ENCODE results near the gene NF2.

Gene NF2

DNA sequence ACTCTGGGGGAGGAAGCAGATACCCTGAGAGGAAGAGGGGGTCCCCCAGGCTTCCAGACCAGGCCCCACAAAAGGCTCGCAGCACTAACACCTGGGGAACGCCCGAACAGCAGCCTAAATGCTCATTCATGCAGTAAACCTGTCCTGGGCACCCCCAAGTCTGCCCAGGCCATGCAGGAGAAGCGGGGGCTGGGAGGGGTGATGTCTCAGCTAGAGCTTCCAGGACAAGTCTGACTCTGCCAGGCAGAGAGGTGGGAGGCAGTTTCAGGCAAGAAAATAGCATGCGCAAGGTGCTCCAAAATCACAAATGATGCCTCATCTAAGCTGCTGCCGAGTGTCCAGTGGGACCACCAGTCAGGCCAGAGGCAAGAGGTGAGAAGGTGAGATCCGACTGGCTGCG lies 131.0 kb downstream of the NF2 start:
- no peaks in the 10 kb centered on the region for H3K4me1 ChIP-seq (ENCODE audit: control insufficient read depth, insufficient read depth, low read length, poor library complexity, severe bottlenecking)
- H3K27ac ChIP-seq (ENCODE audit: low read depth, low read length, severe bottlenecking), result no peak overlapping the region
- H3K4me3 ChIP-seq (ENCODE audit: extremely low read depth, insufficient read depth, low read length, poor library complexity, severe bottlenecking), result no peak overlapping the region
- peaks cover under 1% of the 10 kb centered on the region for H3K36me3 ChIP-seq (ENCODE audit: control insufficient read depth, insufficient read depth, low read length)
- 83 to 91% methylated on average over 8 of the region's 8 CpGs for WGBS, 2 experiments (ENCODE audit: insufficient coverage in 2 of 2)
- no peaks in the 10 kb centered on the region for H3K9me3 ChIP-seq (ENCODE audit: control insufficient read depth, low read length)

GRCh38 chr22:29734838-29735237 lies 131.4 kb downstream of the NF2 start:
- Histone ChIP-seq H3K4me3 (ENCODE audit: extremely low read depth, insufficient read depth, low read length, poor library complexity, severe bottlenecking) (no peak overlapping the region), H3K36me3 (ENCODE audit: control insufficient read depth, insufficient read depth, low read length) (peaks cover 4% of the 10 kb centered on the region)
- WGBS, 2 experiments (ENCODE audit: insufficient coverage in 2 of 2), result 40 to 43% methylated on average over 3 to 8 of the region's 9 CpGs

DNA sequence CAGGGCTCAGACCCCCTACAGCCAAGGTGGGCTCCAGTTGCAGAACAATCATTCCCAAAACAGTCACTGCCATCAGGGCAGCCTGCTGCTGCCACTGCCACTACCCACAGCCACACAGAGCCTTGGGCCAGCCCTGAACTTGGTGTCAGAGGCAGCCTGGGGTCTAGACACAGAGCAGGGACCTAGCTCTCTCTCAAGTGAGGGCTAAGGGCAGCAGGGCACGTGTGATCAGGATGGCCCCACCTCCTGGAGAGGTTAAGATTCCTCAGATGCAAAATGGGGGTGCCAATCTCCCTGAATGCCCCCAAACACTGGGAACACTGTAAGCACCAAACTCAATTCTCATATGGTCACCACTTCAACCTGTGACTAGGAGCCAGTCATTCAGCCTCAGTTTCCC lies 132.0 kb downstream of the NF2 start:
- Histone ChIP-seq H3K4me3 (ENCODE audit: extremely low read depth, insufficient read depth, low read length, poor library complexity, severe bottlenecking) (no peak overlapping the region), H3K36me3 (ENCODE audit: control insufficient read depth, insufficient read depth, low read length) (peaks cover 4% of the 10 kb centered on the region), H3K4me1 (ENCODE audit: control insufficient read depth, insufficient read depth, low read length, poor library complexity, severe bottlenecking) (no peaks in the 10 kb centered on the region), H3K9me3 (ENCODE audit: control insufficient read depth, low read length) (no peaks in the 10 kb centered on the region), H3K27ac (ENCODE audit: low read depth, low read length, severe bottlenecking) (no peak overlapping the region)
- 60% methylated on average over 1 of the region's 1 CpG; no CpG with 5 or more reads in 1 of the 2 experiments for WGBS, 2 experiments (ENCODE audit: insufficient coverage in 2 of 2)

More at GRCh38 chr22:29734838-29735237, 131.4 kb downstream of the NF2 start:
- H3K27ac ChIP-seq (ENCODE audit: low read depth, low read length, severe bottlenecking), result no peak overlapping the region
- H3K9me3 ChIP-seq (ENCODE audit: control insufficient read depth, low read length), result no peaks in the 10 kb centered on the region
- H3K4me1 ChIP-seq (ENCODE audit: control insufficient read depth, insufficient read depth, low read length, poor library complexity, severe bottlenecking), result no peaks in the 10 kb centered on the region

DNA sequence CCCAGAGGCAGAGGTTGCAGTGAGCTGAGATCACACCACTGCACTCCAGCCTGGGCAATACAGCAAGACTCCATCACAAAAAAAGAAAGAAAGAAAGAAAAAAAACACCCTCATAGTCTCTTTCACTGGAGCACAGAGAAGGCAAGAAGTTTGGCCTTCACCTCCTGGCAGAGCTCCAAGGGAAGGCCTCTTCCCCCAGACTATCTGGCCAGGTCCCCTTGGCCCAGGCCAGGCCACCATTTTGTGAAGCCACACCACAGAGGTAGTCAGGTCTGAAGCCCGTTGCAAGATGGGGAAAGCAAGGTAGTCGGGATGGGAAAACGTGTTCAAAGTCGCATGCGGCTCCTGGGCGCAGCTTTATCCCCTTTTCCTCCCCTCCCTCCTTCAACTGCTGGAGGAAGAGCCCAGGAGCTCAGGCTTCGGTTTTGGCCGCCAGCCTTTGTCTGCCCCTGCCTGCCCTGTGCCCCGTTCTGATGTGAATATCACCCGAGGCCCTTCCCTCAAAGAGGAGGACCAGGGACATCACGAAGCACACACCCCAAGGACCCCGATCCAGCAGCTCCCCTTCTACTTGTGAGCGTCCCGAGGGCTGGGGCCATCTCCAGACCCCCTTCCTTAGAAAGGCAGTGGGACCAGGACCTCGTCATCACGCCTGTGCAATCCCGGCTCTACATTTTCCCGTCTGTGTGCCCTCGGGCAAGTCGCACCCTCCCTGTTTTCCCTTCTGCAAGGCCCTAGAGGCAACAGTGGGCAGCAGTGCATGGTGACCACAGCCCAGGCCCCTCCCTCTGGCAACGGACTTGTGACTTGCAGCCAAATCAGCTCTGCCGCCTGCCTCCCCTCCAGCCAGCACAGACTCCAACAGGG lies 134.1 kb downstream of the NF2 start:
- Histone ChIP-seq H3K4me3 (ENCODE audit: extremely low read depth, insufficient read depth, low read length, poor library complexity, severe bottlenecking) (no peak overlapping the region), H3K4me1 (ENCODE audit: control insufficient read depth, insufficient read depth, low read length, poor library complexity, severe bottlenecking) (no peaks in the 10 kb centered on the region), H3K27ac (ENCODE audit: low read depth, low read length, severe bottlenecking) (no peak overlapping the region), H3K36me3 (ENCODE audit: control insufficient read depth, insufficient read depth, low read length) (peaks cover 4% of the 10 kb centered on the region), H3K9me3 (ENCODE audit: control insufficient read depth, low read length) (no peaks in the 10 kb centered on the region)
- 88 to 92% methylated on average over 19 to 21 of the region's 22 CpGs for WGBS, 2 experiments (ENCODE audit: insufficient coverage in 2 of 2)

DNA sequence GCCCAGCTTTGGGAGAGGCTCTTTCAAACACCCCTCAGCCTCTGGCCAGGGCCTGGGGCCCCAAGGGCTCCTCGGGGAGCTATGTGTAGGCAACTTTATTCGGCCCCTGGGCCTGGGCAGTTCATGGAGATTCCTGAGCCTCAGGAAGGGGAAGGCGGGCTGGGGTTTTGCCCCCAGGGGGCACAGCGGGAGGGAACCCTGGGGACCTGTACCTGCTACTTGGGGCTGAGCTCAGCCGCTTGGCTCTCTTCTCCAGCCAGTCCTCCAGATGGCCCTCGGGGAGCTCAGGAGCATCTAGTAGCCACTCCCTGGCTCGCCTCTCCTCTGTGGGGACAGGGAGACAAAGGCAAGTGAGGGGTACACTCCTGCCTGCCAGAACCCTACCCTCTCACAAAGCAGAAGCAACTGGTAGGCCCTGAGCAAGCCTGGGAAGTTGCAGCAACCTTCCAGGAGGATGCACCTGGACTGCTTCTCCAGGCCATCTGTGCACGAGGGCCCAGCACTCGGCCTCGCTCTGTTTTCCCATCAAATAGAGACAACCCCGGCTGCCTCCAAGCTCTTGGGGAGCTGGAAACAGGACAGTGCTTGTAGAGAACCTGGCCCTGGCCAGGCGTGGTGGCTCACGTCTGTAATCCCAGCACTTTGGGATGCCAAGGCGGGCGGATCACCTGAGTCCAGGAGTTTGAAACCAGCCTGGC lies 134.8 kb downstream of the NF2 start:
- H3K27ac ChIP-seq (ENCODE audit: low read depth, low read length, severe bottlenecking), result no peak overlapping the region
- H3K4me3 ChIP-seq (ENCODE audit: extremely low read depth, insufficient read depth, low read length, poor library complexity, severe bottlenecking), result no peak overlapping the region
- no peaks in the 10 kb centered on the region for H3K4me1 ChIP-seq (ENCODE audit: control insufficient read depth, insufficient read depth, low read length, poor library complexity, severe bottlenecking)
- 90 to 92% methylated on average over 12 to 13 of the region's 15 CpGs for WGBS, 2 experiments (ENCODE audit: insufficient coverage in 2 of 2)
- no peaks in the 10 kb centered on the region for H3K9me3 ChIP-seq (ENCODE audit: control insufficient read depth, low read length)
- H3K36me3 ChIP-seq (ENCODE audit: control insufficient read depth, insufficient read depth, low read length), result peaks cover 4% of the 10 kb centered on the region

DNA sequence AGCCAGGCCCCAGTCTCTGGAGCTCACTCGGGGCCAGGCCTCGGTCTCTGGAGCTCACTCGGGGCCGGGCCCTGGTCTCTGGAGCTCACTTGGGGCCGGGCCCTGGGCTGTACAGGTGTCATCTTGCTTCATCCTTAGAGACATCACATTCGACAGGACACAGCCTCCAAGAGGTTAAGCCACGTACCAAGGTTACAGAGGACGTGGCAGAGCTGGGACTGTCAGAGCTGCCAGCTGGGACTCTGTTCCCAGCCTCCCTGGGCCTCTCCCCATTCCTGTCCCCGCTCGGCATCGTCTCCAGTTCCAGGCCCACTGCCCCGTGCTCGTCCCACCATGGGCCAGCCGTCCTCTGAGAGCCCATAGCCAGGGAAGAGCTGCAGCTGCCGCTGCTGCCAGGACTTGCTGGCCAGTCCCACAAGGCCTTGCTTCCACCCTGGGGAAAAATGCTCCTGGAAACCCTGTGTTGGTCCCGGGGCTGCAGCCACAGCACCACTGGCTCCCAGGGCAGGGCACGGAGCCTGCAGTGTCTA lies 136.0 kb downstream of the NF2 start:
- no peaks in the 10 kb centered on the region for H3K9me3 ChIP-seq (ENCODE audit: control insufficient read depth, low read length)
- H3K4me3 ChIP-seq (ENCODE audit: extremely low read depth, insufficient read depth, low read length, poor library complexity, severe bottlenecking), result no peak overlapping the region
- 92 to 96% methylated on average over 16 to 17 of the region's 17 CpGs for WGBS, 2 experiments (ENCODE audit: insufficient coverage in 2 of 2)
- no peaks in the 10 kb centered on the region for H3K4me1 ChIP-seq (ENCODE audit: control insufficient read depth, insufficient read depth, low read length, poor library complexity, severe bottlenecking)
- no peak overlapping the region for H3K27ac ChIP-seq (ENCODE audit: low read depth, low read length, severe bottlenecking)
- H3K36me3 ChIP-seq (ENCODE audit: control insufficient read depth, insufficient read depth, low read length), result peaks cover 4% of the 10 kb centered on the region

DNA sequence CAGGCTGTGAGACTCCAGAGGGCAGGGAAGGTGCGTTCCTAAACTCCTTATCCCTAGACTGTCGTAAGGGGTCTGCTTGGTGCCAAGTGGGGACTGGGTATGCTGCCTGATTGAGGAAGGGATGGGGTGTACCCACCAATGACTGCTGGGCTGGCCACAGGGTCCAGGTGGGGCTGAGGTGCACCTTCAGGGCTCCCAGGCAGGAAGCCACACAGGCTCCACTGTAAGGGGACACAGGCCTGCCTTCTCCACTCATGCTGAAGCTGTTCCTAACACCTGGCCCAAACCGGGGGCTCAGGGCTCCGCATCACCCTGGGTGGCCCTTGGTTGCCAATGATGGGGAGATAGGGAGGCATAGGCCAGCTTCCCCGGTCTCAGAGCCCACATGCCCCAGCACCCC lies 136.8 kb downstream of the NF2 start:
- Histone ChIP-seq H3K36me3 (ENCODE audit: control insufficient read depth, insufficient read depth, low read length) (peaks cover 4% of the 10 kb centered on the region), H3K4me1 (ENCODE audit: control insufficient read depth, insufficient read depth, low read length, poor library complexity, severe bottlenecking) (no peaks in the 10 kb centered on the region), H3K9me3 (ENCODE audit: control insufficient read depth, low read length) (no peaks in the 10 kb centered on the region), H3K4me3 (ENCODE audit: extremely low read depth, insufficient read depth, low read length, poor library complexity, severe bottlenecking) (no peak overlapping the region), H3K27ac (ENCODE audit: low read depth, low read length, severe bottlenecking) (no peak overlapping the region)
- WGBS, 2 experiments (ENCODE audit: insufficient coverage in 2 of 2), result 97 to 100% methylated on average over 2 to 4 of the region's 5 CpGs

DNA sequence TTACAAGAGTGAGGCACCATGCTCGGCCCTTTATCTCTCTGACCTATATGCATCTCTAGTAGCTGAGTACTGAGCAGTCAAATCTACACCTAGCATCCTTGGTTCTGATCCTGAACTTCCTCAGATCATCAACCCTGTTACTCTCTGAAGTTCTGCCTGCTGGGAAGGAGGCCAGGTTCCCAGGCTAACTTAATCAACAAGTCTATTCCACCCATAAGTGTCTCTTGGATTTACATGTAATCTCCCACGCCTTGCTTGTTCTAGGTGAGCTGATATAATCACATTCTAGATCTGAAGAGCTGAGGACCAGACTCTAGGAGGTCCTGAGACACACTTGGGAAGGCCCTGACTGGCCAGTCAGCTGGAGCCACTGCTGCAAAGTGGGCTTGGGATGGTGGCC lies 138.5 kb downstream of the NF2 start:
- Histone ChIP-seq H3K4me1 (ENCODE audit: control insufficient read depth, insufficient read depth, low read length, poor library complexity, severe bottlenecking) (no peaks in the 10 kb centered on the region), H3K27ac (ENCODE audit: low read depth, low read length, severe bottlenecking) (no peak overlapping the region), H3K9me3 (ENCODE audit: control insufficient read depth, low read length) (no peaks in the 10 kb centered on the region), H3K36me3 (ENCODE audit: control insufficient read depth, insufficient read depth, low read length) (peaks cover 17% of the 10 kb centered on the region), H3K4me3 (ENCODE audit: extremely low read depth, insufficient read depth, low read length, poor library complexity, severe bottlenecking) (no peak overlapping the region)
- 92% methylated on average over 1 of the region's 2 CpGs; no CpG with 5 or more reads in 1 of the 2 experiments for WGBS, 2 experiments (ENCODE audit: insufficient coverage in 2 of 2)

DNA sequence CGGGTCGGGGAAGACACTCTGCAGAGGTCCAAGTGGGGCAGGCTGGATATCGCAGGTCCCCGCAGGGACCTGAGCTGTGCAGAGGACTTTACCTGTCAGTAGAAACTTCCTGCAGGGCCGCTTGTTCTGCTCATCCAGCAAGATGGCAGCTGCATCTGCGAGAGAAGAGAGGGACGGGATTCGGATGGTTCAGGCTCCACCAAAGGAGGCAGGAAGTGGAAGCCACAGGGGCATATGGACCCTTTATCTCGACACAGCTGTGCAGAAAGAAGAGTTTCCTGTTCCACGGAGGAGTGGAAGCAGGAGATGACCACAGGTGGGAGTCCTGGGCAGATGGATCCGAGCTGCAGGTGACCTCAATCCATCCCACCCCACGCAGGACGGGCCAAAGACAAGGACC lies 138.9 kb downstream of the NF2 start:
- peaks cover 17% of the 10 kb centered on the region for H3K36me3 ChIP-seq (ENCODE audit: control insufficient read depth, insufficient read depth, low read length)
- 85 to 89% methylated on average over 11 to 12 of the region's 13 CpGs for WGBS, 2 experiments (ENCODE audit: insufficient coverage in 2 of 2)

GRCh38 chr22:29744902-29745301 lies 141.5 kb downstream of the NF2 start:
- Histone ChIP-seq H3K9me3 (ENCODE audit: control insufficient read depth, low read length) (no peaks in the 10 kb centered on the region), H3K4me3 (ENCODE audit: extremely low read depth, insufficient read depth, low read length, poor library complexity, severe bottlenecking) (no peak overlapping the region)

More for the DNA sequence above, 138.9 kb downstream of the NF2 start:
- no peak overlapping the region for H3K4me3 ChIP-seq (ENCODE audit: extremely low read depth, insufficient read depth, low read length, poor library complexity, severe bottlenecking)
- no peak overlapping the region for H3K27ac ChIP-seq (ENCODE audit: low read depth, low read length, severe bottlenecking)
- H3K4me1 ChIP-seq (ENCODE audit: control insufficient read depth, insufficient read depth, low read length, poor library complexity, severe bottlenecking), result no peaks in the 10 kb centered on the region
- no peaks in the 10 kb centered on the region for H3K9me3 ChIP-seq (ENCODE audit: control insufficient read depth, low read length)

More at GRCh38 chr22:29744902-29745301, 141.5 kb downstream of the NF2 start:
- no peaks in the 10 kb centered on the region for H3K4me1 ChIP-seq (ENCODE audit: control insufficient read depth, insufficient read depth, low read length, poor library complexity, severe bottlenecking)
- 91 to 92% methylated on average over 8 of the region's 8 CpGs for WGBS, 2 experiments (ENCODE audit: insufficient coverage in 2 of 2)
- no peak overlapping the region for H3K27ac ChIP-seq (ENCODE audit: low read depth, low read length, severe bottlenecking)
- peaks cover 13% of the 10 kb centered on the region for H3K36me3 ChIP-seq (ENCODE audit: control insufficient read depth, insufficient read depth, low read length)

Measured in mesodermal cell (in vitro differentiated cells).